Measurements from ENCODE around the gene TBCD.

Gene TBCD

DNA sequence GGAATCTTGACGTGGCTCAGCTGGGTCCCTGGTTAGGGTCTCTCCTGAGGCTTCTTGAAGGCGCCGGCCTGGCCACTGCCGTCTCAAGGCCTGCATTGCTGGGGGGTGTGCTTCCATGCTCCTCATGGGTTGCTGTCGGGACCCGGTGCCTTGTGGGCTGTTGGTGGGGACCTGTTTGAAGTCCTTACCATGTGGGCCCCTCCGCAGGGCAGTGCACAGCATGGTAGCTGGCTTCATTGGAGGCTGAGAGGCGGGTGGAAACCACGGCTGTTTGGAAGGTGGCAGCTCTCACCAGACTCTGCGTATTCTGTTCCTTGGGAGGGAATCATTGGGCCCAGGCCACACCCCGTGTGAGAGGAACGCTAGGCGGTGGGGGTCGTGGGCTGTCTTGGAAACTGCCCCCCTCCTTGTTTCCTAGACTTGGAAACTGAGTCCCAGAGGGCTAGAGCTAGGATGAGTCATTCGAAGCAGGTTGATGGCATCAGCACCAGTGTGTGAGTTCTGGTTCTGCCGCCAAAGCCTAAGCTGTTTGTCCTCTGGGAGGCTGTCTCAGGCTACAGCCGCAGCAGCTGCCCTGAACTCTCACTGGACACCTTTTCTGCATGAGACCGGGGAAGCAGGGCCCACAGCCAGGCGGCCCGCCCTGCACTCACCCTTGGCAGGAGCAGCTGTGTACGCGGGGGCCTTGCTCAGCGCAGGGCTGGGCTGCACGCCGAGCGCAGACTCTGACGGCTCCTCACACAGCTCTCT is 52.8 kb downstream of the TBCD start:
- DNase-seq (ENCODE audit: low read depth): peak; percentile 70
- no peak overlapping the region for H3K4me3 ChIP-seq (ENCODE audit: low read depth, low read length)

- no peak overlapping the region for H3K4me3 ChIP-seq (ENCODE audit: low read depth, low read length)
- DNase-seq (ENCODE audit: low read depth): no peak
These were observed 53.4 kb downstream of the TBCD start for GRCh38 chr17:82805254-82805653.

- DNase-seq (ENCODE audit: low read depth): no peak
- no peak overlapping the region for H3K4me3 ChIP-seq (ENCODE audit: low read depth, low read length)
These were observed 54.0 kb downstream of the TBCD start for GRCh38 chr17:82805823-82806222.

GRCh38 chr17:82806645-82807044 is 54.8 kb downstream of the TBCD start:
- H3K4me3 ChIP-seq (ENCODE audit: low read depth, low read length): no peak overlapping the region
- no peak for DNase-seq (ENCODE audit: low read depth)

DNA sequence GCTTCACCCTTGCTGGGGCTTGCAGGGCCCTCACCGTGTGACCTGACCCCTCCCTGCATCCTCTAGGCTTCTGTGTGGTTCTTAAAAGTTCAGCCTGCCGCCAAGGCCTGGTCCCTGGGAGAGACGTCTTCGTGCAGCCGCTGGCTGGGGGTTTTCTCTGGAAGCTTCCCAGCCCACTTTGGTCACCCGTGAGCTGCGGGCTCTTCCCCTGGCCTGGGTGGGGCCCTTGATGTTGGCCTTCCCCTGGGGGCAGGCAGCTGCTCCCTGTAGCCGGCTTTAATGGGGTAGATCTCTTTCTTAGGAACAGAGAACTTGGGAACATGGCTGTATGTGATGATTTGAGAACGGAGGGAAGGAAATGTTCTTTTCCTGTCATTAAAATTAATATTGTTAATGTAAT is 55.2 kb downstream of the TBCD start:
- H3K4me3 ChIP-seq (ENCODE audit: low read depth, low read length): no peak overlapping the region
- DNase-seq (ENCODE audit: low read depth): no peak

DNA sequence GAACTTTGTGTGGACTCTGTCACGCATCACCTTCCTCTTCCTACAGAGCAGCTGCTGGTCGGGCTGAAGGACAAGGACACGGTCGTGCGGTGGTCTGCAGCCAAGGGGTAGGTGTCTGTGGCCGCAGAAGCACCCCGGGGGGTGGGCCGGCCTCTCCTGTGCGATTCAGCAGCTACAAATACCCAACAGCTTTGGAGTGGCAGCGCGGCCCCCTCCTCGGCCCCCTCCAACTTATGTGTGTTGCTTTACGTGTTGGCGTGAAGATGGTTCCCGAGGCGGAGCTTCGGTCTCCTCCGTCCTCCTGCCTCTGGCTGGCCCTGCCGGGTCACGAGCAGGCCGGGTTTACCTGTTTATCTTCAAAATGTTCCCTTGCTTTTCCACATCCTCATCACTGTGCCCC is 55.7 kb downstream of the TBCD start:
- H3K4me3 ChIP-seq (ENCODE audit: low read depth, low read length): no peak overlapping the region
- no peak for DNase-seq (ENCODE audit: low read depth)

- DNase-seq (ENCODE audit: low read depth): no peak
- H3K4me3 ChIP-seq (ENCODE audit: low read depth, low read length): no peak overlapping the region
These were observed 56.1 kb downstream of the TBCD start for GRCh38 chr17:82808006-82808405.

- no peak overlapping the region for H3K4me3 ChIP-seq (ENCODE audit: low read depth, low read length)
- no peak for DNase-seq (ENCODE audit: low read depth)
These were observed 57.3 kb downstream of the TBCD start for GRCh38 chr17:82808921-82809905.

GRCh38 chr17:82810644-82811430 is 59.0 kb downstream of the TBCD start:
- no peak overlapping the region for H3K4me3 ChIP-seq (ENCODE audit: low read depth, low read length)
- no peak for DNase-seq (ENCODE audit: low read depth)

DNA sequence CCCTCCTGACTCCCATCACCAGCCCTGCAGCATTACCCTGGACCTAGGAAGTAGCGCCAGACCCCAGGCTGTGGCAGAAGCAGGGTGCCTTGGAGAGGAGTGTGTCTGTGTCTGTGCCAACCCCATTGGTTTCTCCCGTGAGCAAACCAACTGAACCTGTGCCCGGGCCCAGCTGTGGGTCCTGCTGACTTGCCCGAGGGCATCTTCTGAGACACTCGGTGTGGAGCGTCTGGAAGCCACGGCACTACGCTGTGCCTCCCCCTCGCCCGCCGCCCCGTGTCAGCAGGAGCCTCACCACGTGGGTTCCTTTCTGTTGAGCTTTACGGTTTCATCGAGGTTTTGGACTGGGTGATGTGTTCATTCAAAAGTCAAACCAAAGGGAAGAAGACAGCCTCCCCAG is 60.2 kb downstream of the TBCD start:
- no peak overlapping the region for H3K4me3 ChIP-seq (ENCODE audit: low read depth, low read length)
- DNase-seq (ENCODE audit: low read depth): no peak

DNA sequence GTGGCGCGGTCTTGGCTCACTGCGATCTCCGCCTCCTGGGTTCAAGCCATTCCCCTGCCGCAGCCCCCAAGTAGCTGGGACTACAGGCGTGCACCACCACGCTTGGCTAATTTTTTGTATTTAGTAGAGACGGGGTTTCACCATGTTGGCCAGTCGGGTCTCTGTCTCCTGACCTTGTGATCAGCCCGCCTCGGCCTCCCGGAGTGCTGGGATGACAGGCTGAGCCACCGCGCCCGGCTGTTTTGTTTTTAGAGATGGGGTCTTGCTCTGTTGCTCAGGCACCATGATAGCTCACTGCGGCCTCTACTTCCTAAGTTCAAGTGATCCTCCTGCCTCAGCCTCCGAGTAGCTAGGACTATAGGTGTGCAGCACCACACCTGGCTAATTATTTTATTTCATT is 60.7 kb downstream of the TBCD start:
- no peak for DNase-seq (ENCODE audit: low read depth)

GRCh38 chr17:82813299-82814051 is 61.6 kb downstream of the TBCD start:
- DNase-seq (ENCODE audit: low read depth): no peak
- H3K4me3 ChIP-seq (ENCODE audit: low read depth, low read length): no peak overlapping the region

More for the DNA sequence above, 60.7 kb downstream of the TBCD start:
- no peak overlapping the region for H3K4me3 ChIP-seq (ENCODE audit: low read depth, low read length)

GRCh38 chr17:82814834-82815233 is 63.0 kb downstream of the TBCD start:
- no peak for DNase-seq (ENCODE audit: low read depth)

DNA sequence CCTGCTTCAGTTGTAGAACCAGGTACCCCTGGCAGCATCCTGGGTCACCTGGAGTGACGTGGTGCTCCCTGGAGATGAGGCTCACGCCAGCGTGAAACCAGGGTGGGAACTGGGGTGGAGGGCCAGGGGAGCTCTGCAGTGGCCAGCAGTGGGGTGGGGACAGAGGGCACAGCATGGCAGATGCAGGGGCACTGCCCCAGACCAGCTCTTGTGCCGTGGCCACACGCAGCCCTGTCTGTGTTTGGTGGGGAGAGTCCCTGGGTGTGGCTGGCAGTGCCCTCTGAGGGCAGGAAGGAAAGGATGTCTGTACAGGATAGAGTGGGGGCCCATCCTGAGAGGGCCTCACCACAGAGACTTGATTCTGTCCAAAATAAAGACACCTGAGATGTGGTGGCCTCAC is 63.5 kb downstream of the TBCD start:
- H3K4me3 ChIP-seq (ENCODE audit: low read depth, low read length): no peak overlapping the region

More at GRCh38 chr17:82814834-82815233, 63.0 kb downstream of the TBCD start:
- no peak overlapping the region for H3K4me3 ChIP-seq (ENCODE audit: low read depth, low read length)

GRCh38 chr17:82815790-82816305 is 64.0 kb downstream of the TBCD start:
- DNase-seq (ENCODE audit: low read depth): no peak
- no peak overlapping the region for H3K4me3 ChIP-seq (ENCODE audit: low read depth, low read length)

More for the DNA sequence above, 63.5 kb downstream of the TBCD start:
- no peak for DNase-seq (ENCODE audit: low read depth)

GRCh38 chr17:82816358-82816757 is 64.5 kb downstream of the TBCD start:
- H3K4me3 ChIP-seq (ENCODE audit: low read depth, low read length): no peak overlapping the region
- DNase-seq (ENCODE audit: low read depth): no peak

DNA sequence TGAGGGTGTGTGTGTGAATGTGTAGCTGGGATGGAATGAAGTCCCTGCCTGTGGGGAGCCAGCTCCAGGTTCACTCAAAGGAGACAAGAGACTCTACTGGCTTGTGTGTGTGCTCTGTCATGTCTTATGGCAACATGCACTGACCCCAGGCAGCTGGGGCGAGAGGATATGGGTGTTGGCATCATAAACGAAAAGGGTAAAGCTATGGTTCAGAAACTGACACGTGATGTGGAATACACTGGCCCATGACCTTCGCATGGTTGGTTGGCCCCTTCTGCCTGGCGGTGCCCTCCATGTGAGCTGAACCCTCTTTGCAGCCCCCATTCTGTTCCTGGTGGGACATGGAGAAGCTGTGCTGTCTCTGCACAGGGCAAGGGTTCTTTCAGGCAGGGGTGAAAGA is 66.1 kb downstream of the TBCD start:
- DNase-seq (ENCODE audit: low read depth): no peak

GRCh38 chr17:82820278-82821251 is 68.7 kb downstream of the TBCD start:
- no peak overlapping the region for H3K4me3 ChIP-seq (ENCODE audit: low read depth, low read length)
- no peak for DNase-seq (ENCODE audit: low read depth)

More for the DNA sequence above, 66.1 kb downstream of the TBCD start:
- no peak overlapping the region for H3K4me3 ChIP-seq (ENCODE audit: low read depth, low read length)
